Keratinocyte (primary cell): ENCODE results near the gene NOM1. TPM values are rescaled to one million over a fixed set of nuclear protein-coding genes. Genes with fewer than 3 reads are reported as not detected.

Source experiments
- DNase-seq: peaks from one replicate; pipeline ENCODE4 v3.0.0-alpha.2; 2011; ENCODE audit warnings: low read depth, missing footprints, low spot score
- FAIRE-seq: peaks from 2 replicates; lab custom pipeline; 2011; peaks lifted over from hg19 to GRCh38; lab: Jason Lieb, UNC
- H2AFZ ChIP-seq: 2 replicates; pipeline ENCODE4 v1.6.0; 2012; ENCODE audit warnings: low read length, control low read depth, inconsistent platforms; ENCODE audit not compliant: control insufficient read depth
- H3K27ac ChIP-seq: 2 replicates; pipeline ENCODE4 v1.5.1; 2011; ENCODE audit warnings: low read length; ENCODE audit not compliant: control insufficient read depth, insufficient read depth
- H3K27me3 ChIP-seq: 3 replicates; pipeline ENCODE4 v1.6.0; 2011; ENCODE audit warnings: low read length; ENCODE audit not compliant: control insufficient read depth, insufficient read depth; ENCODE audit errors: extremely low read depth
- H3K36me3 ChIP-seq, 2 experiments: 2 replicates in 1 of 2; 3 replicates in 1 of 2; pipeline ENCODE4 v1.5.1; 2011; ENCODE audit warnings: low read length in 2 of 2, mild to moderate bottlenecking in 1 of 2; ENCODE audit not compliant: control insufficient read depth in 2 of 2, insufficient read depth in 2 of 2; ENCODE audit errors: extremely low read depth in 1 of 2
- H3K4me1 ChIP-seq: 3 replicates; pipeline ENCODE4 v1.5.1; 2011; ENCODE audit warnings: low read length; ENCODE audit not compliant: control insufficient read depth, insufficient read depth; ENCODE audit errors: extremely low read depth
- H3K4me2 ChIP-seq: 3 replicates; pipeline ENCODE4 v1.6.0; 2011; ENCODE audit warnings: low read depth, low read length; ENCODE audit not compliant: control insufficient read depth, insufficient read depth; ENCODE audit errors: extremely low read depth
- H3K4me3 ChIP-seq, 3 experiments: fragments of 200-600 bp in 1 of 3; sonication (generic) in 1 of 3; 2 replicates in 2 of 3; 3 replicates in 1 of 3; pipeline ENCODE4 v1.5.1; 2011 to 2016; ENCODE audit warnings: low read length in 3 of 3, mild to moderate bottlenecking in 3 of 3, control low read depth in 2 of 3, inconsistent platforms in 1 of 3, low read depth in 1 of 3, mixed read lengths in 1 of 3, mixed run types in 1 of 3, moderate library complexity in 1 of 3; ENCODE audit not compliant: control insufficient read depth in 2 of 3, insufficient read depth in 2 of 3; ENCODE audit errors: extremely low read depth in 1 of 3
- H3K79me2 ChIP-seq: 2 replicates; pipeline ENCODE4 v1.6.0; 2012; ENCODE audit warnings: low read length; ENCODE audit not compliant: control insufficient read depth, insufficient read depth
- H3K9ac ChIP-seq: 3 replicates; pipeline ENCODE4 v1.6.0; 2011; ENCODE audit warnings: low read length; ENCODE audit not compliant: control insufficient read depth, insufficient read depth; ENCODE audit errors: extremely low read depth
- H3K9me1 ChIP-seq: 3 replicates; pipeline ENCODE4 v1.6.0; 2011; ENCODE audit warnings: low read length; ENCODE audit not compliant: control insufficient read depth, insufficient read depth; ENCODE audit errors: extremely low read depth
- H3K9me3 ChIP-seq: 2 replicates; pipeline ENCODE4 v1.5.1; 2012; ENCODE audit warnings: low read depth, low read length; ENCODE audit not compliant: control insufficient read depth
- H4K20me1 ChIP-seq: 3 replicates; pipeline ENCODE4 v1.6.0; 2011; ENCODE audit warnings: low read length; ENCODE audit not compliant: control insufficient read depth, insufficient read depth; ENCODE audit errors: extremely low read depth
- EZH2 ChIP-seq: IDR thresholded peaks from one replicate; pipeline ENCODE4 v1.6.1; 2012; ENCODE audit warnings: inconsistent platforms, mild to moderate bottlenecking, low read length, moderate library complexity
- dilution Hi-C: fragments of 300-500 bp; cut with MboI; formaldehyde crosslinking; loops from one replicate; pipeline ENCODE4 v1.7.0; 2020; ENCODE audit warnings: low sequenced_read_pairs; ENCODE audit not compliant: extremely low pct_ligation_motif_present
- polyA plus RNA-seq, 5 experiments: library from polyadenylated mRNA; depleted of rRNA in 3 of 5; stranded (reverse) in 3 of 5; stranded (forward) in 1 of 5; unstranded in 1 of 5; fragments of >200 nt; gene quantifications; 1 replicate in 1 of 5; 2 replicates in 3 of 5; 3 replicates in 1 of 5; pipeline versions ENCODE4 v1.2.1 to v1.2.3, GENCODE V29; 2011 to 2012; ENCODE audit warnings: missing spikeins in 2 of 5, low read depth in 1 of 5, low replicate concordance in 1 of 5
- TF ChIP-seq, protein P1 (sequence below), 3 experiments: IDR thresholded peaks in 1 of 3; conservative IDR thresholded peaks in 1 of 3; optimal IDR thresholded peaks in 1 of 3; 2 replicates in 2 of 3; 3 replicates in 1 of 3; pipeline versions ENCODE3 to v1.5.1; 2011; ENCODE audit warnings: low read length in 3 of 3, mild to moderate bottlenecking in 3 of 3, moderate library complexity in 2 of 3, control low read depth in 1 of 3, inconsistent platforms in 1 of 3; ENCODE audit not compliant: insufficient read depth in 2 of 3; ENCODE audit errors: extremely low read depth in 1 of 3

The NOM1 gene
- polyA plus RNA-seq, 1 donor (not counting 4 experiments of a cell fraction or from before 2014, with no cell fraction given) = 17.1 TPM

DNA sequence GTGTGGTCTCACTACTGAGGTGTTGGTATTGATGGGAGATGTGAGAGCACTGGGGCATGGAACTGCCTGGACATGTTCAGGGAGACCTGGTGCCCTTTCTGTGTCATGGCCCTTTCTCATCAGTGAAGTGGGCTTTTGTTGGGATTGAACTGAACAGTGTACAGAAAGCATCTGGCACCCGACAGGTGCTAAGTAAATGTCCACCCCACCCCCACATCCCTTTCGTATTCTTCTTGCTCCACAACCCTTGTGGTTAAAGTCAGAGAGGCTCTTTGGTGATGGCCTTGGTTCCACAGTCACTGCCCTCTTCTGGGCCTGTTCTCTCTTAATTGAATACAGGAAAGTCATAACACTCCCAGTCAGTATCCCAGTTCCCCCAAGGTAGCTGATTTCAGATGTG, 5.4 kb downstream of the NOM1 start:
- peaks cover 8% of the 10 kb centered on the region for H4K20me1 ChIP-seq
- H3K27me3 ChIP-seq = no peaks in the 10 kb centered on the region
- H3K4me3 ChIP-seq = no peak overlapping the region
- no peaks in the 10 kb centered on the region for H3K9me1 ChIP-seq
- FAIRE-seq = no peak
- peaks cover 12% of the 10 kb centered on the region for H3K4me1 ChIP-seq
- H3K4me2 ChIP-seq = no peak overlapping the region
- dilution Hi-C loops = no loop called here
- H2AFZ ChIP-seq = no peak overlapping the region
- peaks cover 75% of the 10 kb centered on the region for H3K79me2 ChIP-seq
- no peaks in the 10 kb centered on the region for H3K9me3 ChIP-seq
- peaks cover 34 to 36% of the 10 kb centered on the region in 2 experiments for H3K36me3 ChIP-seq
- no peak for DNase-seq
- no peak overlapping the region for H3K27ac ChIP-seq
- H3K9ac ChIP-seq = no peak overlapping the region
- TF ChIP-seq, protein P1, sequence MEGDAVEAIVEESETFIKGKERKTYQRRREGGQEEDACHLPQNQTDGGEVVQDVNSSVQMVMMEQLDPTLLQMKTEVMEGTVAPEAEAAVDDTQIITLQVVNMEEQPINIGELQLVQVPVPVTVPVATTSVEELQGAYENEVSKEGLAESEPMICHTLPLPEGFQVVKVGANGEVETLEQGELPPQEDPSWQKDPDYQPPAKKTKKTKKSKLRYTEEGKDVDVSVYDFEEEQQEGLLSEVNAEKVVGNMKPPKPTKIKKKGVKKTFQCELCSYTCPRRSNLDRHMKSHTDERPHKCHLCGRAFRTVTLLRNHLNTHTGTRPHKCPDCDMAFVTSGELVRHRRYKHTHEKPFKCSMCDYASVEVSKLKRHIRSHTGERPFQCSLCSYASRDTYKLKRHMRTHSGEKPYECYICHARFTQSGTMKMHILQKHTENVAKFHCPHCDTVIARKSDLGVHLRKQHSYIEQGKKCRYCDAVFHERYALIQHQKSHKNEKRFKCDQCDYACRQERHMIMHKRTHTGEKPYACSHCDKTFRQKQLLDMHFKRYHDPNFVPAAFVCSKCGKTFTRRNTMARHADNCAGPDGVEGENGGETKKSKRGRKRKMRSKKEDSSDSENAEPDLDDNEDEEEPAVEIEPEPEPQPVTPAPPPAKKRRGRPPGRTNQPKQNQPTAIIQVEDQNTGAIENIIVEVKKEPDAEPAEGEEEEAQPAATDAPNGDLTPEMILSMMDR (optimal IDR thresholded peaks at IDR 0.05 in 1 of 3, IDR thresholded peaks at IDR 0.05 in 1 of 3, conservative IDR thresholded peaks at IDR 0.05 in 1 of 3; ENCODE audit: extremely low read depth in 1 of 3, insufficient read depth in 2 of 3, low read length in 3 of 3) = no peak
- no peak for TF ChIP-seq EZH2

DNA sequence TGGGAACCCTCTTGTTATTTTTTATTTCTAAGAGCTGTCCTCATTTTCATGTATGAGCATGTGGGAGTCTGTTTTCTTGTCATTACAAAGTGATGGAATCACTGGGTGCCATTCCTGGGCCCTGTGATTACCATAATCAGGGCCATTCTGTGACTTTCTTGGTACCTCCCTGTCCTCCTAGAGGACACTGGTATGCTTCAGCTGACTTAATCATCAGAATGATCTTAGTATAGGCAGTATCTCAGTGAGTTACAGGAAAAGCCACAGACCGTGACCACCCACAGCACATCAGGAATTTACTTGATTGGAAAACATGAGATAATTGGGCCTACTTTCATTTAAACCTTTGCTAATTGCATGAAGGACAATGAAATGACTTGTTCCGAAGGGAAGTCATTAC, 7.2 kb downstream of the NOM1 start:
- no peak overlapping the region for H3K9ac ChIP-seq
- H3K36me3 ChIP-seq = peaks cover 39 to 45% of the 10 kb centered on the region in 2 experiments
- H3K4me2 ChIP-seq = no peak overlapping the region
- H3K9me1 ChIP-seq = no peaks in the 10 kb centered on the region
- dilution Hi-C loops = no loop called here
- peaks cover 68% of the 10 kb centered on the region for H3K79me2 ChIP-seq
- H3K4me1 ChIP-seq = peaks cover 8% of the 10 kb centered on the region
- H3K27ac ChIP-seq = no peak overlapping the region
- TF ChIP-seq, protein P1 (optimal IDR thresholded peaks at IDR 0.05 in 1 of 3, IDR thresholded peaks at IDR 0.05 in 1 of 3, conservative IDR thresholded peaks at IDR 0.05 in 1 of 3; ENCODE audit: extremely low read depth in 1 of 3, insufficient read depth in 2 of 3, low read length in 3 of 3) = no peak
- no peak for TF ChIP-seq EZH2
- no peak for DNase-seq
- no peak for FAIRE-seq
- H3K4me3 ChIP-seq = no peak overlapping the region
- no peaks in the 10 kb centered on the region for H3K27me3 ChIP-seq
- no peak overlapping the region for H2AFZ ChIP-seq
- no peaks in the 10 kb centered on the region for H3K9me3 ChIP-seq
- H4K20me1 ChIP-seq = peaks cover 4% of the 10 kb centered on the region
